CD4-positive, alpha-beta T cell treated with Interleukin-4 for 4 hours (primary cell): ENCODE data around the gene TBKBP1.
A peak's percentile ranks its signal among the peaks of the same experiment; 100 is the strongest.

Experiments
- DNase-seq: peaks from one replicate; pipeline ENCODE4 v3.0.0-alpha.2; 2020

Gene TBKBP1, protein sequence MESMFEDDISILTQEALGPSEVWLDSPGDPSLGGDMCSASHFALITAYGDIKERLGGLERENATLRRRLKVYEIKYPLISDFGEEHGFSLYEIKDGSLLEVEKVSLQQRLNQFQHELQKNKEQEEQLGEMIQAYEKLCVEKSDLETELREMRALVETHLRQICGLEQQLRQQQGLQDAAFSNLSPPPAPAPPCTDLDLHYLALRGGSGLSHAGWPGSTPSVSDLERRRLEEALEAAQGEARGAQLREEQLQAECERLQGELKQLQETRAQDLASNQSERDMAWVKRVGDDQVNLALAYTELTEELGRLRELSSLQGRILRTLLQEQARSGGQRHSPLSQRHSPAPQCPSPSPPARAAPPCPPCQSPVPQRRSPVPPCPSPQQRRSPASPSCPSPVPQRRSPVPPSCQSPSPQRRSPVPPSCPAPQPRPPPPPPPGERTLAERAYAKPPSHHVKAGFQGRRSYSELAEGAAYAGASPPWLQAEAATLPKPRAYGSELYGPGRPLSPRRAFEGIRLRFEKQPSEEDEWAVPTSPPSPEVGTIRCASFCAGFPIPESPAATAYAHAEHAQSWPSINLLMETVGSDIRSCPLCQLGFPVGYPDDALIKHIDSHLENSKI

DNA sequence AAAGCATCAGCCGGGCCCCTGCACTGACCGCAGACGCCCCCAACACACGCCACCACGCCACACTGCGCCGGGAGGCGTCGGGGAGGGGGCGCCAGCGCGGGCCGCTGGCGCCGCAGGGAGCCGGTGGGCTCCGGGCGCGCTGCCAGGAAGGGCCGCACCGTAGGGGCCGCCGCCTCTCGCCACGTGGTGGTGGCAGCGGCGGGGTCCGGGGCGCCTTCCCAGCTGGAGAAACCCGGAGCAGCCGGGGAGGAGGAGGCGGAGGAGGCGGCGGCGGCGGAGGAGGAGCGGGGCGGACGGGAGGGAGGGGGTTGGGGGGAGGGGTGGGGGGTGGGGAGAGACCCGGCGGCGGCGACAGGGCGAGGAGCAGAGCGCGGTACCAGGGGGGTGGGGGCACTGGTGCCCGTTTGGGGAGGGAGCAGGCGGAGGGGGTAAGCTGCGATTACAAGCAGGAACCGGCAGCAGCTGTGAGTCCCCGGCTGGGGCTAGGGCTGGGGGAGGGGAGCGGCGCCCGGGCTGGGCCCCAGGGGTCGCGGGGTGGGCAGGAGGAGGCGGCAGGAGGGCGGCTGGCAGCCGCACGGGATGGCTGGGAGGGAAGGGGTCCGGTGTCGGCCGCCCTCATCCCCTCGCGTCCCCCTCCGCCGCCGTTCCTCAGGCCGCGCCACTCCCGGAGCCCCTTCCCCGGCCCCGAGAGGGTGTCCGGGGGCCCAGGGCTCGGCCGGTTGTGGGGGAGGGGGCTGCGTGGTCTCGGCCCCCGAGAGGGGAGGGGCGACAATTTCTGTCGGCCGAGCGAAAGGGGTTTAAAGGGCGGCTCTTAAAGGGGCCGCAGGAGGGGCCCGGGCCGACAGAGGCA is at the start of gene TBKBP1:
TSS of gene TBKBP1 (plus strand) at position 431 of the 850 bp plus-strand sequence. CDS start 1,952 bp downstream, outside the sequence.
- peak; percentile 59 for DNase-seq

DNA sequence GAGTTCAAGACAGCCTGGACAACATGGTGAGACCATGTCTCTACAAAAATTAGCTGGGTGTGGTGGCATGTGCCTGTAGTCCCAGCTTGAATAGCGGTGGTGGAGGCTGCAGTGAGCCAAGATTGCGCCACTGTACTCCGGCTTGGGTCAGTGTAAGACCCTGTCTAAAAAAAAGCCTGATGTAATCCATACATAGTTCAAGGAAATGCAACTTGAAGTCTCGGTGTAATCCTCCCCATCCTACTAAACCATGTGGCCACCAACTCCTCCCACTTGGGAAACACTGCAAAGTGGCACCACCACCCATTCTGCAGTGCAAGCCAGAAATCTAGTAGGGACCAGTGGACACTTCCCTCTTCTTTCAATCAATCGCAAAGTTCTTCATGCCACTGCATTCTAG is 49.6 kb upstream of the TBKBP1 start:
- no peak for DNase-seq

DNA sequence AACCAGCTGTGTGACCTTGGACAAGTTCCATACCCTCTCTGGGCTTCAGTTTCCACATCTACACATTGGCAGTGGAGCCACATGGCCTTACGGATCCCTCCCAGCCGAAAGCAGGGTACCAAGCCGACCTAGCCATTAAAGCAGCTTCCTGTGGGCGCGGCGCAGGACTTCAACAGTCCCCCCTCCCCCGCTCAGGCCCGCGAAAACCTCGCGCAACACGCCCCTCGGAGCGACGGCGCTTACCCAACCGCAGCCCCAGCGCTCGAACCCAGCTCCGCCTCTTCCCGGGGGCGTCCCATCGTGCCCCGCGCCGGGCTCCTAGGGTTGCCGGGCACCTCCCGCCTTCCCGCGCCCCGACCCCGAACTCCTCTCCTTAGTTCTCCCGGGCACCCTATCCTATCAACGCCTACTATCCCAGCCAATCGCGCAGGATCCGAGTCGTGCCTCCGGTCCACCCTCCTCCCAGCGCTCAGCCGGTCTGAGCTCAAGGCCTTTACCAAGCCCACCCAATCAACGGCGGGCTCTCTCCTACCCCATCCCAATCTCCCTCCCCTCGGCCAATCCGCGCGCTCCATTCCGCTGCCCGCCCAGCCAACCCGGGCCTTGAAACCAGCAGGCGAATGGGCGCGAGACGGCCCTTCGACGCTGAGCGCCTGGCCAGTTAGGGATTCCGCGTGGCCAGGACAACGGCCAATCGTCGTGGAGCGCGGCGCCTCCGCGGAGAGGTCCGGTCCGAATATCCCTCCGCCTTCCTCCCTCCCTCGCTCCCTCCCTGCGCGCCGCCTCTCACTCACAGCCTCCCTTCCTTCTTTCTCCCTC is 44.6 kb upstream of the TBKBP1 start, which contains the start of gene KPNB1:
TSS of gene KPNB1 (plus strand) at position 767 of the 819 bp plus-strand sequence. CDS start 326 bp downstream, outside the sequence.
- DNase-seq, result peak; percentile 99

DNA sequence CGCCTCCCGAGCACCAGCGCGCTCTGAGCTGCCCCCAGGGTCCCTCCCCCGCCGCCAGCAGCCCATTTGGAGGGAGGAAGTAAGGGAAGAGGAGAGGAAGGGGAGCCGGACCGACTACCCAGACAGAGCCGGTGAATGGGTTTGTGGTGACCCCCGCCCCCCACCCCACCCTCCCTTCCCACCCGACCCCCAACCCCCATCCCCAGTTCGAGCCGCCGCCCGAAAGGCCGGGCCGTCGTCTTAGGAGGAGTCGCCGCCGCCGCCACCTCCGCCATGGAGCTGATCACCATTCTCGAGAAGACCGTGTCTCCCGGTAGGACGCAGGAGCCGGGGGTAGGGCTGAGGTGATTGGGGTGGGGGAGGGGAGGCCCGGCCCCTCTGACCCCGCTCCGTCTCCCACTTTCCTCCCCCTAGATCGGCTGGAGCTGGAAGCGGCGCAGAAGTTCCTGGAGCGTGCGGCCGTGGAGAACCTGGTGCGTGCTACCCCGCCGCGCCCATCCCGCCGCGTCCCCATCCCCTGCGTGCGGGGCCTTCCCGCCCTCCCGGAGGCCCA is 43.9 kb upstream of the TBKBP1 start:
- no peak for DNase-seq

DNA sequence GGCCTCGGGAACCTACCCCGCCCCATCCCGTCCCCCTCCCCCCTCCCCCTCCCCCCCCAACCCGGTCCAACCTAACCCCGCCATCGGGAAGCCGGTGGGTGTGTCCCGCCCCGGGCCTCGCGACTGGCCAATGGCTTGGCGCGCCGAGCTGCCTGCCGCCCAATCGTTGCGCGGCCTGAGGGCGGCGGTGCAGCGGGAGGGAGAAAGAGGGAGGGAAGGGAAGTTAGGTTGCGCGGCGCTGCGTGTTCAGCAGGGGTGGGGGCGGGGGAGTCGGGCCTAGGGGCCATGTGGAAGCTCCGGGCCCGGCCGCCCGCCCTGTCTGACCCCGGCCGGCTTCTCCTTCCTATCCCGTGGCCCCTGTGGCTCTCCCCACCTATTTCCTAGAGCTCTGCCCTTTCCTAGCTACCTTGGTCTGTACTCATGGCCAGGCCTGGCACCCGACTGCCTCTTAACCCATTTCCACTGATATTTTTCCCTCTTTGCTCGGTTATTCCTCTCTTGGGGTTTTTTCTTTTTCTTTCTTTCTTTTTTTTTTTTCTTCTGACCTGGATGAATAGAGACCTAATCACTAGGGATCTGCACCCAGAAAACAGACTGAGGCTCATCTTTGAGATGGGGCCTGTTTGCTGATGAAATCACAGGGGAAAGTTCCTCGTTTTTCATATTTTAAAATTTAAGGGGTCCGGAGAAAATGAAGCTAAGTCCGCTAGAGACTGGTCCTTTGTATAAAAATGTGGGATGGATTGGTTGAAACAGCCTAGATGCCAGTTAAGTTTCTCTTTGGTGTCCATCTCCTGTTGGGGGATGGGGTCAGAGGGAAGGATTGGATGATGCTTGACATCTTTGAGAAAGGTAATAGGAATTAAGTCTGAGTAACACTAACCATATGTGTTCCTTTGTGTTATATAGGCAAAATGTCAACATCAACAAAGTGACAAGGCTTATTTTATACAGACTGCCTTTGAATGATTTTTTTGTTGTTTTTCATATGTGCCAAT is 43.1 kb upstream of the TBKBP1 start:
- DNase-seq, result peak; percentile 97

DNA sequence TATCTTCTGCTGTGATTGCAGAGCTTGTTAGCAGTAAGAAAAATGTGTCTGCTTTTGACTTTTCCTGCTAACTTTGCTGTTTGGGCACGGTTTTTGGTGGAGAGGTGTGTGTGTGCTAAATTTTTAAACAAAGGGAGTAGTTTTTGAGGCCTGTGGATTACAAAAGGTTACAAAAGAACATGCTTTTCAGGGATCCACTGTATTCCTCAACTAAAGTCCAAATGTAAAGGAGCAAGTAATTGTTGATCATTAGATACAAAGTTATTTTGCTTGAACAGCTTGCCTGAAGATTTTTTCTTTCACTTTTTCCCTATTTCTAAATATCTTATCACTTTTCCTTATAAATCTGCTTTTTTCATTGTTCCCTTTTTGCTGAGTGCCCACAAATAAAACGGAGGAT is 42.3 kb upstream of the TBKBP1 start:
- DNase-seq, result no peak

DNA sequence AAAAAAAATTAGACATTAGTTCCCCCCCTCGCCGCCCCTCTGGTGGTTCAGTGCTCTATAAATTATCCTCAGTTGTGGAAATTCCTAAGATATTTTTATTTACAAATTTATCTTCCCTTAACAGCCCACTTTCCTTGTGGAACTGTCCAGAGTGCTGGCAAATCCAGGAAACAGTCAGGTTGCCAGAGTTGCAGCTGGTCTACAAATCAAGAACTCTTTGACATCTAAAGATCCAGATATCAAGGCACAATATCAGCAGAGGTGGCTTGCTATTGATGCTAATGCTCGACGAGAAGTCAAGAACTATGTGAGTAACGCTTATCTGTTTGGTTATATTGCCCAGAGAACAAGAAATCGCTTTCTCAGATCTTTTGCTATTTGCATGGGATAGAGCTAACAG is 41.4 kb upstream of the TBKBP1 start:
- no peak for DNase-seq

DNA sequence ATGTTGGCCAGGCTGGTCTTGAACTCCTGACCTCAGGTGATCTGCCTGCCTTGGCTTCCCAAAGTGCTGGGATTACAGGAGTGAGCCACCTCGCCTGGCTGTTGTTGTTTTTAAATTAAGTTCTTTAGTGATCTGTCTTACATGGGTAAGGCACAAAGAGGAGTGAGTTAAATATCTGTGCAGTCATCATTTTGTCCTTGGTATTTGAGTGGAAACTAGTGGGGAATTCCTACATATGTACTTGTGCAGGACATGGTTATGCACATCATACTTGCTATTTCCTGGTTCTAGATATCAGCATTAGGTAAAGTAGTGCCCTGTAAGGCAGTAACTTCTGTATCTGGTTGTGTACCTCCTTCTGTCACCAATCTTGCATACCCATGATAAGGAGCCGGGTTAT is 40.5 kb upstream of the TBKBP1 start:
- DNase-seq, result no peak

DNA sequence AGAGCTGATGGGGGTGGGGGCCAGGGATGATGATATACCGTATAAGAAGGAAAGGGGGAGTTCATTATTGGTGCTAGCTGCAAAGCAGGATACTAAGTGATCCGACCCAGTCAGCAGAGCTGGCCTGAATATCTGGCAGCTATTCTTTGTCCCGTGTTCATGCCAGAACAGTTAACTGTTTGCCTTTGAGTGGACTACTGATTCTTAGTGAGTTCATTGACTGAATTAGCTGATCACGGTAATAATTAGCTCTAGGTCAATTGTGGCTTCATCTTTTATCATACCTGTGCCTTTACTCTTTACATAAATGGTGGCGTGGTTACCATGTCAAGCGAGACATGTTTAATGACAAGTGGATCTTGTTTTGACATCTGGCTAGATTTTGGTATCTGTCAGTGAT is 39.0 kb upstream of the TBKBP1 start:
- DNase-seq, result no peak

DNA sequence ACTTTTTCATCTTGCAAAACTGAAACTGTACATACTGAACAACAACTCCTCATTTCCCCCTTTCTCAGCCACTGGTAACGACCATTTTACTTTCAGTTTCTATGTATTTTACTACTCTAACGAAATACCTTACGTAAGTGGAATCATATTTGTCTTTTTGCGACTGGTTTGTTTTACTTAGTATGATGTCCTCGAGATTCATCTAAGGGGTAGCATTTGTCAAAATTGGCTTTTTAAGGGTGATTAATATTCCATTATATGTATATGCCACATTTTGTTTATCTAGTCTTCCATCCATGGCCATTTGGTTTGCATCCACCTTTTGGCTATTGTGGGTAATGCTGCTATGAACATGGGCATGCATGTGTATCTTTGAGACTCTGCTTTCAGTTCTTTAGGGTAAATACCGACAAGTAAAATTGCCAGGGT is 33.9 kb upstream of the TBKBP1 start:
- DNase-seq, result peak; percentile 66

DNA sequence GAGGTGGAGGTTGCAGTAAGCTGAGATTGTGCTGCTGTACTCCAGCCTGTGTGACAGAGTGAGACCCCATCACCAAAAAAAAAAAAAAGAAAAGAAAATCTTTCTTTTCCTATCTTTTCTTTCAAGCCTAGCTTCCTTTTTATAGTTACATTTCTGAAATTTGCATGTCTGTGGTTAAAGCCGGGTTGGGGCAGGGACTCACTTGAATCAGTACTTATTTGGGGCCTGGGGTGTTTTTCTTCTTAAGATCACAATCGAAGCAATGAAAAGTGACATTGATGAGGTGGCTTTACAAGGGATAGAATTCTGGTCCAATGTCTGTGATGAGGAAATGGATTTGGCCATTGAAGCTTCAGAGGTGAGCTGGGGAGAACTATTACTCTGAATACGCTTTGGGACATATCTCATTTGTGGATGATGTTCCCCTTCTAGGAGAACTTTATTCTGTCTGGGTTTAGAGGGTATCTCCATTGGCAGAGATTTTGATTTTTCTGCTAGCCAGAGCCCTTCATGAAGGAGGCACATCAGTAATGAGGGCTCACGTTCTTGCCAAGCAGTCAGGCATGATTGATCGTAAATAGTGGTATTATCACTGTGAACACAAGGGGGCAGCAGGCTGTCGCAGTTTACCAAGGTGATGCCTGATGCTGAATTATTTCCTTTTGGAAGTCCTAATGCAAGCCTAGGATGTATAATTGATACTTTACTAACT is 29.9 kb upstream of the TBKBP1 start:
- DNase-seq, result peak; percentile 75

DNA sequence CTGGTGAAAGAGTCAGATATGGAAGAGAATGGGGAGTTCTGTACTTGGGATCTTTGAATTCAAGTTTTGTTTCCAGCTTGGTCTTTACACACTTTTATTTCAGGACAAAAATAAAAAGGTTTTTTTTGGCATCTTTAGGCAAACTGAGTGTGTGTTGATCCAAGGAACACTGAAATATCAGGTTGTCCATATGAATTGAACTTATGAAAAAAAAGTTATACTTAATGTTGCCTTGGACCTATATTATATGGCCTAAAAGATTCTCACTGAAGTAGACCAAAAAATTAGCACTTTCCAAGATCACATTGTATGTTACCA is 29.4 kb upstream of the TBKBP1 start:
- no peak for DNase-seq

DNA sequence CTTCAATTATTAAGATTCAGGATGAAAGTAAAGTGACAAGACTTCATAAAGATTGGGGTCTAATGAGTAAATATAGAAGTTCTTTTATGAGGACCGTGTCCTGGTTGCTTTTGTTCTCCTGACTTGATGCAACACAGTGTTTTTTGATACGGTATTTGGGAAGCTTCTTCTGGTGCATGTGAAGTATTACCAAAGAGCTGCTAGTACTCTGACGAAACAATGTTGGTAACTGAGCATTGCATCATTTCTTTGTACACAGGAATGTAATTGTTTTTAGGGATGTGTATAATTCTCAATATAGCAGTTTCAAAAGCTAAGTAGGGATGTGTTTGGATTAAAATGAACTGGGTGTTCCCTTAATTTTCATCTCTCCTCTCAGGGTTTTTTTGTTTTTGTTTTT is 28.3 kb upstream of the TBKBP1 start:
- no peak for DNase-seq

DNA sequence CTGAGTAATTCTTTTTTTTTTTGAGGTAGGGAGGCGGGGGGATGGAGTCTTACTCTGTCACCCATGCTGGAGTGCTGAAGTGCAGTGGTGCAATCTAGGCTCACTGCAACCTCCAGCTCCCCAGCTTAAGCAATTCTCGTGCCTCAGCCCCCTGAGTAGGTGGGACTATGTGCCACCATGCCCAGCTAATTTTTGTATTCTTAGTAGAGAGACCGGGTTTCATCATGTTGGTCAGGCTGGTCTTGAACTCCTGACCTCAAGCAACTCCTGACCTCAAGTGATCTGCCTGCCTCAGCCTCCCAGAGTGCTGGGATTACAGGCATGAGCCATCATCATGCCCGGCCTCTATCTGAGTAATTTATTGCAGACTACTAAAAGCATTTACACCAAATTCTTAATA is 24.9 kb upstream of the TBKBP1 start:
- no peak for DNase-seq

DNA sequence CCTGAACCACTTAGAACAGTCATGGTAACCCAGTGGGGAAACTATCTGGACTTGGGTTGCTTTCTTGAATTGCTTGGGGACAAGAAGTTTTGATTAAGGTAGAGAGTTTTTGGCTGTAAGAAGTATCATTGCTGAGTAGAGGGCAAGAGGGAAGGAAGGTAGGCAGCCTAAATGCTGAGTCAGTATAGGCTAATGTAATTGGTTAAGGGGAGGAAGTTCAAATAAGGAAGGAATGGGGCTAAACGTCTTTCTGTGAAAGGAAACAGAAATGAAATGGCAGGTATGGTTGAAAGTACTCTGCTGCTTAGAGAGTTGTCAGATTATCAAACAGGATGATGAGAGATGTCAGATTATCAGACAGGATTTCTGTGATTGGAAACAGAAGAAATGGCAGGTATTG is 23.9 kb upstream of the TBKBP1 start:
- no peak for DNase-seq

DNA sequence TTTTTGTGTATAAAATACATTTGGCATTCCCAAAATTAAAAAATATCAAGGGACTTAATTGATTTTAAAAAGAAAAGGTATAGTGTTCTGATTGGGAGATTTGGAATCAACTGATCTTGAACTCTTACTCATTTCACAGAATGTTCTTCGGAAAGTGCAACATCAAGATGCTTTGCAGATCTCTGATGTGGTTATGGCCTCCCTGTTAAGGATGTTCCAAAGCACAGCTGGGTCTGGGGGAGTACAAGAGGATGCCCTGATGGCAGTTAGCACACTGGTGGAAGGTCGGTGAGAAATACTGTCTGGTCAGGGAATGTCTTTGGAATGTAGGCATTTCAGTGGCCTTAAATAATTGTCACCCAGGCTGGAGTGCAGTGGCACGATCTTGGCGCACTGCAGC is 19.5 kb upstream of the TBKBP1 start:
- DNase-seq, result no peak

DNA sequence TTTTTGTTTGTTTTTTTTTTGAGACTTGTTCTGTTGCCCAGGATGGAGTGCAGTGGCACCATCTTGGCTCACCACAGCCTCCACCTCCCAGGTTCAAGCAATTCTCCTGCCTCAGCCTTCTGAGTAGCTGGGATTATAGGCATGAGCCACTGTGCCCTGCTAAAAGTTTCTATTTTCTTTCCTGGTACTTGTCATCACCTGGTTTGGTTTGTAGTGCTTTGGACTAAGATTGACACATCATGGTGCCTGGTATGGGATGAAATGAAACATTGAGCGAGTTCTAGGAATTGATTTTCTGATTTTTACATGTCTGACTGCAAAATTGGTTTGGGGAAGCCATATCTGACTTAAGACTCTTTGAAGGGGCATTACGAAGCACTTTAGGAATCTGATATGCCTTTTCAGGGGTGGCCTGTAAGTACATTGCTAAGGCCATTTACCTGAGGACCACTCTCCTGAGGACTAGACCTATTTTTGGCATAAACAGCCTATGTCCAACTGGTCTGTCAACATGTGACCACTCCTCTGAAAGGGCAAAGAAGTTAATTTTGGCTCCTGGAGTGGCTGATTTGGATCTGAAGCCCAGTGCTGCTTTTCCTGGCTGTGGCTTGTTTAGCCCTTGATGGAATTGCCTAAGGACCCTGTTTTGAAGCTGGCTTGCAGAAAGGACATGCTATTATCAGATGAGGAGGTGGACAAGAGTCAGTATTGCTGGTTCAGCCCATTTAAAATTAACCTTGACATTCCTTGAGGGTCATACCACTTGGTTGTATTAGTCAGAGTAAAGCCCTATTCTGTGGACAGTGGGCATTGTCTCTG is 18.4 kb upstream of the TBKBP1 start:
- no peak for DNase-seq

DNA sequence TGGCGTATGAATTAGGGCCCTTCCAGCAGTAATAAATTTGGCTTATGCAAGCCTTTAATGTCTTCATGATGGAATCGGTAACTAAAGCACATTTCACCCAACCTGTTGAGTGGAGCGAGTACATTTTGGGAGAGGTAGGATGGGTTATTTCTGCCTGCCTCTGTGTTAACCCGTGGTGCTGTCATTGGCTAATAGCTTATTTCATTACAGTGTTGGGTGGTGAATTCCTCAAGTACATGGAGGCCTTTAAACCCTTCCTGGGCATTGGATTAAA is 17.8 kb upstream of the TBKBP1 start:
- DNase-seq, result no peak

DNA sequence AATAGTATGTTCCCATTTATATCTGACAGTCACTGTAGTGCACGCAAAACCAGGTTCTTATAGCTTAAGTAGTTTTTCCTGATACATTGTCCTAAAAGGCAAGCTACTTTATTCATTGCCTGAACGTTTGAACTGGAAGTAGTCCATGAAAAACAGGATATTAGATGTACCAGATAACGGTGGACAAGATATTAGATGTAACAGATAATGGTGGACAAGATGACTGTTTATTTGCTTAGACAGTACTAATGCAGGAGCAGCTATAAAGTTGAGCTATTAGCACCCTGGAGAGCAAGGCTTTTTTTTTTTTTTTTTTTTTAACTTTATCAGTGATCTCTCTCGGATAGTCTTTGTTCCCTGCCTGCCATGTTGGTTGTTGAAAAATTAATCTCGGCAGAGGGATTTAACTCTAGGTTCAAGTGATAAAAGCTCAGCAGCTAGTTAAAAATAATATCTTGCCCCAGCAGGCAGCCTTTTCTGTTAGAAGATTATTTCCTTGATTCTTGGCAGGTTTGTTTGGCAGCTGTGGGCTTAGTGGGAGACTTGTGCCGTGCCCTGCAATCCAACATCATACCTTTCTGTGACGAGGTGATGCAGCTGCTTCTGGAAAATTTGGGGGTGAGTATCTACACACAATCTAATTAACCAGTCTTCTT is 17.3 kb upstream of the TBKBP1 start:
- no peak for DNase-seq
